SK-N-DZ (cell line): ENCODE measurements around the gene DOK1.

Experiments
- DNase-seq: peaks from one replicate; pipeline ENCODE4 v3.0.0-alpha.2; 2015; ENCODE audit warnings: low spot score

The DOK1 gene

GRCh38 chr2:74599676-74600075 lies 45.2 kb downstream of the DOK1 start:
- no peak for DNase-seq

- DNase-seq = no peak
These were observed 48.2 kb downstream of the DOK1 start for GRCh38 chr2:74602586-74603281.

GRCh38 chr2:74603282-74604000 lies 48.9 kb downstream of the DOK1 start:
- no peak for DNase-seq

- DNase-seq = no peak
These were observed 52.4 kb downstream of the DOK1 start for GRCh38 chr2:74606927-74607326.
